HG02943 (cell line): ENCODE results near the gene NPAS3.

Experiments used
- ATAC-seq: cut with Tn5 transposase; IDR thresholded peaks from one replicate; pipeline ENCODE4 v1.9.1; 2021; ENCODE audit warnings: mild to moderate bottlenecking, low read depth, moderate library complexity; ENCODE audit not compliant: unreplicated experiment

The NPAS3 gene

GRCh38 chr14:33527023-33527634 is 588.5 kb downstream of the NPAS3 start:
- no peak for ATAC-seq

DNA sequence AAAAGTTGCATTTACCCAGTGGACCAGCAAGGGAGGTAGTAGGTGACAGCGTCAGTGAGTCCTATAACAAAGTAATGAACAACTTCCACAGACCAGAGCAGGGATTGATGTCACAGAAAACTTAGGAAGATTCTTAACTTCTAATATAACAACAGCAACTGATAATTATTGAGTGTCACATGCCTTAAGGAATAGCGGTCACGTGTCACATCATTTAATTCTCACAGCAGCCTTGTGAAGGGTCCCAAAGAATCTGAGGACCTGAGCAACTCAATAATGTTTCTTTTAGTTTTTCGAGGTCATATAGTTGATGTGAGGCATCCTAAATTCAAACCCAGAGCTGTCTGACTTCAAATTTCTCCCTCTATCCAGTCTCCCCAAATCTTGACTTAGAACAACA is 590.0 kb downstream of the NPAS3 start:
- no peak for ATAC-seq

GRCh38 chr14:33529787-33530757 is 591.4 kb downstream of the NPAS3 start:
- no peak for ATAC-seq

DNA sequence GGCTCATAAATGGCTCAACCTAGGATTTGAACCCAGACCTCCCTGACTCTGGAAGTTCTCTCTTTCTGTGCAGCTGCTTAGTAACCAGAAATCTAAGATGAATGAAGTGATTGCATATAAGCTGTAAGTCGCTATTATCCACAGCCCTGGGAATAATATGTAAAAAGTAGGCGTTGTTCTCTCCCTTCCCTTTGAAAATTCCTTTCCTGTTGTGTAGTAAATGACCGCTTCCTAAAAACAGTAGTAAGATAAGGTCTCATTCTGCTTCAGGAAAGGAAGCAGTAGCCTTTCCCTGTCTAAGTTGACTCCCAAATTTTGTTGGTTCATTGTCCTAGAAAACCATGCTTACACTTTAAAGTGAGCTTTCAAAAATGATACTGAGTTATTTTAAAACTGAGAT is 593.9 kb downstream of the NPAS3 start:
- ATAC-seq: no peak

DNA sequence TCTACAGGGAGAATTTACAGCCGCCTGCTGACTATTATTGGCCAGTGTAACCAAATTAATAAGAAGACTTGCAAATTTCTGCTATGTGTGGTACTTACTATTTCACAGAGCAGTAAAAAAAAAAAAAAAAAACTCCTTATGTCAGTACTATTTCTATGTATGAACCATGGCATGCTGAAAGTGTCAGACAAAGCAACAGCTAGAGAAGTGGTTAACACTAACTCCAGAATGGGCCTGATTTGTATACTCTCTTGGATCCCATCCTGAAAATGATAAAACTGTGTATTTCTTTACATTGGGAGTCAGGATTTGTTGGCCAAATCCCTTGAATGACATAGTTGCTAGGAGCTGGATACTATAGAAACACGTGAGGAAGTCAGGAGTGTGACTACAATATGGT is 595.4 kb downstream of the NPAS3 start:
- ATAC-seq: no peak

DNA sequence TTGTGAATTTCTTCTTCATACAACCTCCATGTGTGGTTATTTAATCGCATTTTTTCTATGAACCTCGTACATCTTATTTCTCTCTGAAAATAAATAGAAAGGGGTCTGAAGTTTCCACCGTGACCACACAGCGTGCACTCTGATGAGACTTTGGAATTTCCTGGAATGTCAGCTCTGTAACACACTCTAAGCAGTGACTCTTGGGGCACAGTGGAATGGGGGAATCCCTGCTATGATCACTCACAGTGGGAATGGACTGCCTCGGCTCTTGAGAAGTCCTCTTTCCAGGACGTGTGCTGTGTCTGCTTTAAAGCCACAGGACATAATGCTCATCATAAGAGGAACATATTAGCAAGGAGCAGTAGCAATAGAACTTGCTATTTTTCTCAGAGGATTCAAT is 596.0 kb downstream of the NPAS3 start:
- ATAC-seq: no peak

DNA sequence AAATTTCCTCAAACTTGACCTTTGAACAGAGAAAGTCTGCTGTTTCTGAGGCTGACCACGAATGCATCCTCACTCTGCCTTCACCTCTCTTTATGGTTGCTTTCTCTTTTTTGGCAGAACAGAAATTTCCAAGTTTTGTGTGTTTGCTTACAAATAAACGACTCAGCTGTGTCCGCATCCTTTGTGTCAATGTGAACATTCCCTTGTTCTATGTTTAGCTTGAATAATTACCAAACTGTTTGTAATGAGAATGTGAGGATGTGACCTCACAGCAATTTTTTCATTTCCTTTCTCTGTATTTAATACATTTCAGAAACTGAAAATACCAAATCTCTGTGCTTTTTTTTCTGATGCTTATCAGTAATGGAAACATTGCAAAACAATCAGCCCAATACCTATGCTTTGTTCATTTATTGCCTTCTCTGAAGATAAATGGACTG is 601.3 kb downstream of the NPAS3 start:
- no peak for ATAC-seq

DNA sequence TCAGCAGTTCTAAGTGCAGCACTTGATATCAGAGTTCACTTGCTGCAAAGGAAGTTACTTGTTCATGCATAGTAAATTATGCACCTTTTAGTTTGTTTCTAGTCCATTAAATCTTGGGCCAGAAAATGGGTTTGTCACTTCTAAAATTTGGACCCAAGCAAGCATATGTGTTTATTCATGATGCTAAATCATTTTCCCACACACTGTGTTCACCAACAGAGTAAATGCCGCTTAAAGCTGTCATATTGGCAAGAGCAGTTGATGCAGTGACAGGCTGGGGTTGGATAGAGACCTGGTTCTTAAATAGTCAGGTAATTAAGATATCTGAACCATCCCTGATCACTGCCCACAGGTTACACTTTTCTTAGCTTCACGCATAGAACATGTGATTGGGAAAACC is 602.5 kb downstream of the NPAS3 start:
- ATAC-seq: no peak

DNA sequence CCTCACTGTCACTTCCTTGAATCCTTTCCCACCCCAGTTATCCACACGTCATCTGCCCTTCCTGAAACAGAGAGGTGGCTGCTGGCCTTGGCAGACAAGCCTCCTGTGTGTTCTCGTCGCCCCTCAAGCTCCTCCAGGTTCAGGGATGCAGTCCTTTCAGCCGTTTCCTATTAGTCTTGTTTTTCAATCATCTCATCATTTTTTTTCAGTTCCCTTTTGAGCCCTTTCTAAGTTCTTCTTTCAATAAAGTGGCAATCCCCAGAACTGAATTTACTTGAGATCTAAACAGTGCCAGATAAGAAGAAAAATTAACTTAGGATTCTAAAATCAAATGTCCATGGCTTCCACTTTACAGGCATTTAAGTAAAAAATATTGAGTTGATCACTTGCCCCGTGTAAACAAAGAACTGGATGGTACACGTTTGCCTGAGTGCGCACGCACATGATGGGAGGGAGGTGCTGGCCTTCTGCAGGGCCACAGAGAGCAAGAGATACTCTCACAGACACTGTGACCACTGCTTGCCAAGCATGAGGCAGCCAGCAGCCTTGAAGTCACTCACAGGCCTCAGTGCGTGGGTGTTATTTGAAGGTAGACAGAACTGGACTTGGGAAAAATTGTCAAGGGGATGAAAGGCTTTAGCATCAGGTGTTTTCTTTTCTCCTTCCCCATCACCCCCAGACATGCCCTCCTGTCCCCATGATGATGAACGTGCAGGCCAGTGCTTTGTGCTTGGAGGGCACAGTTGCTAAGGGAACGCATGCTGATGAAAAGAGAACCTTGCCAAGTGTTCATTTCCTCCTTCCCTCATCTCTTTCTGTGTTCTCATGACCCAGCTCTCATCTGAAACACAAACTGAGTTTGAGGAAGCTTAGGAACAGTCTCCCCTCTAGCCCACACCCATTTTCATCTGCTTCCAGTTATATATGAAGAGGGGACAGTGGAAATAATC is 603.9 kb downstream of the NPAS3 start:
- no peak for ATAC-seq

- no peak for ATAC-seq
Measured at GRCh38 chr14:33545696-33546095, 607.0 kb downstream of the NPAS3 start.

GRCh38 chr14:33548606-33549005 is 609.9 kb downstream of the NPAS3 start:
- ATAC-seq: no peak

DNA sequence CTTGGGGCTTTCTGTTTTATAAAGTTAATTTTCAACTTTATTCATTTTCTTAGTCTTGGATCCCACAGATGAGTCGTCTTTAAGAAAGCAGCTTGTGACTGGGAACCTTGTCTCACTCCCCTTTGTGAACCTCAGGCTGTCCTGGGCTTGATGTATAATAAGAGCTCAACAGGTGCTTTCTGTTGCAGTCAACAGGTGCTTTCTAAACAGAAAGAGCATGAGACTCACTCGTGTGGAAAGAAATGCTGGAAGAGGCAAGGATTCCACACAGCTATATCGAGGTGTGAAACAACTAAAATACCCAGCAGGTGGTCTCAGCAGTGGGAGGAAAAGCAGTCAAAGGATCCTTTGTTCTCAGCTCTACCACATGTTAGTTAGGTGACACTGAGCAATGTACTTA is 613.3 kb downstream of the NPAS3 start:
- no peak for ATAC-seq

GRCh38 chr14:33553706-33554278 is 615.1 kb downstream of the NPAS3 start:
- no peak for ATAC-seq

GRCh38 chr14:33554988-33555387 is 616.3 kb downstream of the NPAS3 start:
- ATAC-seq: no peak

DNA sequence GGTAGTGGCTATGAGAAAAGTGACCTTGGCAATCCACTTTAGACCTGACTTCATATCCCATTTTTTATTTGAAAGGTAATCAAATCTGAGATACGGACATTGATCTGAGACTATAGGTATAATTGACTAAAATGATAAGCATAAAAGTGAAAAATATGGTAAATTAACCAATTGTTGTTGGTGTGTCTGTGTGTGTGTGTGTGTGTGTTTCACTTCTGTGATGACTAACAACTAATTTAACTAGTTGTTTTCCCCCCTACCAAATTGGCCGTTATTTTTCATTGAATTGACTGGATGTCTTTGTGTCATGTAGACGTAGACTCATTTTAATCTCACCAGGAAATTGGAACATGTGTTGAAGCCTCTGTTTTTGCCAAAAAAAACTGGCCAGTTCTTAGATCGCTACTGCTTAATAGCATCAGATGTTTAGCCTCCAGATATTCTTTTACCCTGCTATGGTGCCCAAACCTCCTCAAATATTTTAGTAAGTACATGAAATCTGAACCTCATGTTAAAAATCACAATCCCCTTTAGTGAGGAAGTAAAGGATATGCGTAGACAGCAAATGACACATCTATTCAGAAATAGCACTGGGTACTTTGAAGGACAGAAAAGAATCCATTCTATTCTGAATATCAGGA is 617.2 kb downstream of the NPAS3 start:
- no peak for ATAC-seq

DNA sequence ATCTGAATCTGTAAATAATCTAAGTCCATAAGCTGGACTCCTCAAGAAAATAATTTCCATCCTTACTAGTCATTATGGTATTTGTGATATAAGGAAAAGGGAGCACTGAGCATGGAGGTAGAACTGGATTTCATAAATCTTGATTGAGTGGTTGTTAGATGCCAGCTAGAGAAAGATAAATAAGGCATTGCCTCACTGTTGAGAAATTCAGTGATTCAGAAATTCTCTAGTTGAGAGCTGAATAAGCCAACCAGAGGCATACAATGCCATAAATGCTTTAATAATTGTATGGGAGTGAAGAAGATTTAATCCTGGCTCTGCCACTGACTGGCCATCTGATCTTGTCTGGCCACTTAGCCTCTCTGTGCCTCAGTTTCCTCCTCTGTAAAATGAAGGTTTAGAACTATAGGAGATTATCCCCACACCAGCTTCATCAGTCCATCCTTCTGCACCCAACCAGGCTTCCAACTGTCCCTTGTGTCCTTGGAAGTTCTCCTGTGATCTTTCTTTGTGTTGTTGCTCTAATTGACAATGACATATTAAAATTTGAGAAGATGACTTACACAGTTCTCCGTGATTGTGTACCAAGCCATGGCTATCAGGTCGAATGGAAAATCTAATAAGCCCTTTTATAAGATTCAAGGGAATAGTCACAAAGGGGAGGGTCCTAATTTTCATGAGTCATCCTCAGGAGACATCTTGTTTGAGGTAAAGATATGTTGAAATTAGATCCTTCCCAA is 617.9 kb downstream of the NPAS3 start:
- no peak for ATAC-seq

DNA sequence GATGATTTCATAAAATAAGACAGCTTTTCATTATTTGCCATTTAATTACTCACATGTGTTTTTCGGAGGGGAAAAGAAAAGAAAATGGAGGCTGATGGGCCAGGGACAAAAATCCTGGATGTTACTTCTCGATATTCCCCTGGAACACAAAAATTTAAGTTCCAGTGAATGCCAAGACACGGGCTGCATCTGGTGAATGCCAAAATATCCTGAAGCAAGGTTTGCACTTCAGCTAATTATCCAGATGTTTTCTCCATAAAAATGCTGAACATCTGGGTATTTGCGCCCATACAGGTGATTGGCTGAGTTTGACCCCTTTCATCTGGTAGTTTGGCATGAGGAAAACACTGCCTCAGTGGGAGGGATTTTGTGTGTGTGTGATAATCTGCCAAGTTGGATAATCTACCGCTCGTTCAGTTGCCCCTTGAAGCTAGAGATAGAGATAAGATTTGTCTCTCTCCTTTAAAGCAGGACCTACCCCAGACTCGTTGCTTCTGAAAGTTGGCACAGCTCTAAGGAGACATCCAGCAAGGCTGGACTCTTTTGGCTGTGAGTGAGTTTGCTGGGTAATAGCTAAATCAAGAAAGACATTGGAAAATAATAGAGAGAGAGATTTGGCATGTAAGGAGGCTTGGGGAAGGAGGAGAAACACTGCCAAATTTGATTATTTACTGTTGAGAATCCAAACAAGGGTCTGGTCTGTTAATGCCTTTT is 622.2 kb downstream of the NPAS3 start:
- no peak for ATAC-seq

DNA sequence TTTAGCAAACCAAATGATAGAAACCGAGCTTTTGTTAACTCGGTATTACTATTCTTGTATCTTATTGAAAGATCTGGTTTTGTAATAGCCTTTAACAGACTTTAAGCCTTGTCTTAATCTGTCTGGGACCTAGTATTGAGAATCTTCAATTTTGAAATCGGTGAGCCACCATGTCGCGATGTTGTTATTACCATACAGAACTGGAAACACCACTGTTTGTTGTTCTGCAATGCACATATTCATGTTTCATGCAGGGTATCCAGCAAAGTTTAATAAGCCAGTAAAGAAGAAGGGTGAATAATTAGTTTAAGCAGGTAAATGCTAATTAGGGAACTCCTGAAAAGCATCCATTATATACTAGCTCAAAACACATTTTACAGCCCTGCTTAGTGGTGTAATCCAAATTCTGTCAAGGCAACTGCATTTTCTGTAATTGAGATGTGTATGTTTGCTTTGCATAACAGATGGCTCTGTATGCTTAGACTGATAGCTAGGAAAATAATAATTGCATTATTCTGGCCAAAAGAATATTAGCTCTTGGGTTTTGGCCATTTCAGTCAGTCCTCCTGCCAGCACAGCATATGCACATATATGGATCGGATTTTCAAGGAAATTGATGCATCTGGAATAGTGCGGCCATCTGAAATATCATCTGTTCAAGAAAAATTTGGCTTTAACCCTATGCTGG is 623.0 kb downstream of the NPAS3 start:
- no peak for ATAC-seq
